NCI-H2196 (cell line): ENCODE results near the gene EIF4G3.
"Not testable (repeated sequence)": the region's sequence is repeated elsewhere in the genome, so short reads cannot be mapped to it uniquely, and the experiment has no call there.

Experiments used
- DNase-seq: peaks from one replicate; lab custom pipeline; 2025; ENCODE audit not compliant: unreplicated experiment; lab: John Stamatoyannopoulos, UW

Gene EIF4G3

GRCh38 chr1:20837554-20838192 lies 339.0 kb downstream of the EIF4G3 start:
- DNase-seq = no peak

- no peak for DNase-seq
Measured at GRCh38 chr1:20836230-20836629, 340.5 kb downstream of the EIF4G3 start.

- no peak for DNase-seq
Measured at GRCh38 chr1:20834780-20835179, 341.9 kb downstream of the EIF4G3 start.

GRCh38 chr1:20834192-20834591 lies 342.5 kb downstream of the EIF4G3 start:
- no peak for DNase-seq

- DNase-seq = no peak
Measured at GRCh38 chr1:20830378-20830777, 346.3 kb downstream of the EIF4G3 start.

GRCh38 chr1:20829946-20830345 lies 346.8 kb downstream of the EIF4G3 start:
- DNase-seq = no peak

GRCh38 chr1:20829531-20829930 lies 347.2 kb downstream of the EIF4G3 start:
- DNase-seq = no peak

- no peak for DNase-seq
Measured at GRCh38 chr1:20823845-20824244, 352.9 kb downstream of the EIF4G3 start.

- DNase-seq = no peak
Measured at GRCh38 chr1:20821466-20821865, 355.2 kb downstream of the EIF4G3 start.

- no peak for DNase-seq
Measured at GRCh38 chr1:20819818-20820217, 356.9 kb downstream of the EIF4G3 start.

GRCh38 chr1:20814534-20814871 lies 362.2 kb downstream of the EIF4G3 start:
- no peak for DNase-seq

GRCh38 chr1:20811916-20812315 lies 364.8 kb downstream of the EIF4G3 start:
- no peak for DNase-seq

GRCh38 chr1:20793236-20793635 lies 383.5 kb downstream of the EIF4G3 start:
- no peak for DNase-seq

- no peak for DNase-seq
Measured at GRCh38 chr1:20792196-20792595, 384.5 kb downstream of the EIF4G3 start.

GRCh38 chr1:20790785-20791184 lies 385.9 kb downstream of the EIF4G3 start:
- DNase-seq = no peak

- DNase-seq = not testable (repeated sequence)
Measured at GRCh38 chr1:20789598-20789997, 387.1 kb downstream of the EIF4G3 start.

GRCh38 chr1:20787840-20788795 lies 388.6 kb downstream of the EIF4G3 start:
- DNase-seq = peak; percentile 18

GRCh38 chr1:20787029-20787839 lies 389.5 kb downstream of the EIF4G3 start, which contains the start of gene HP1BP3:
HP1BP3 (minus strand) TSS chr1:20787307; CDS start chr1:20780440, 6,867 bp downstream.
- peak; percentile 77 for DNase-seq

GRCh38 chr1:20786253-20787028 lies 390.3 kb downstream of the EIF4G3 start:
- DNase-seq = peak; percentile 97

- DNase-seq = no peak
Measured at GRCh38 chr1:20785907-20786252, 390.8 kb downstream of the EIF4G3 start.

GRCh38 chr1:20775700-20776099 lies 401.0 kb downstream of the EIF4G3 start:
- DNase-seq = no peak
